Nephron progenitor cell (in vitro differentiated cells): Measurements from ENCODE around the gene TCAP.
A peak's percentile ranks its signal among the peaks of the same experiment; 100 is the strongest.

ENCODE experiments used
- DNase-seq: peaks from one replicate; pipeline ENCODE4 v3.0.0; 2021
- H3K27ac Mint-ChIP-seq: 2 replicates; pipeline ENCODE4 v1.8.0; 2021; ENCODE audit warnings: mild to moderate bottlenecking, moderate library complexity, mixed read lengths
- H3K27me3 Mint-ChIP-seq: 2 replicates; pipeline ENCODE4 v1.8.0; 2021; ENCODE audit warnings: mild to moderate bottlenecking, low read depth, mixed read lengths; ENCODE audit not compliant: poor library complexity
- H3K36me3 Mint-ChIP-seq: 2 replicates; pipeline ENCODE4 v1.8.0; 2021; ENCODE audit warnings: low read depth, mixed read lengths
- H3K4me1 Mint-ChIP-seq: 2 replicates; pipeline ENCODE4 v1.8.0; 2021; ENCODE audit warnings: mixed read lengths
- H3K4me3 Mint-ChIP-seq: 2 replicates; pipeline ENCODE4 v1.8.0; 2021; ENCODE audit warnings: mild to moderate bottlenecking, moderate library complexity, mixed read lengths
- H3K9me3 Mint-ChIP-seq: 2 replicates; pipeline ENCODE4 v1.8.0; 2021; ENCODE audit warnings: mild to moderate bottlenecking, moderate library complexity, mixed read lengths
- TF ChIP-seq, protein P1 (sequence below): fragments of 200-600 bp; sonication (generic); IDR thresholded peaks from 2 replicates; pipeline ENCODE4 v1.5.0; 2021; ENCODE audit warnings: antibody characterized with exemption

TCAP gene

DNA sequence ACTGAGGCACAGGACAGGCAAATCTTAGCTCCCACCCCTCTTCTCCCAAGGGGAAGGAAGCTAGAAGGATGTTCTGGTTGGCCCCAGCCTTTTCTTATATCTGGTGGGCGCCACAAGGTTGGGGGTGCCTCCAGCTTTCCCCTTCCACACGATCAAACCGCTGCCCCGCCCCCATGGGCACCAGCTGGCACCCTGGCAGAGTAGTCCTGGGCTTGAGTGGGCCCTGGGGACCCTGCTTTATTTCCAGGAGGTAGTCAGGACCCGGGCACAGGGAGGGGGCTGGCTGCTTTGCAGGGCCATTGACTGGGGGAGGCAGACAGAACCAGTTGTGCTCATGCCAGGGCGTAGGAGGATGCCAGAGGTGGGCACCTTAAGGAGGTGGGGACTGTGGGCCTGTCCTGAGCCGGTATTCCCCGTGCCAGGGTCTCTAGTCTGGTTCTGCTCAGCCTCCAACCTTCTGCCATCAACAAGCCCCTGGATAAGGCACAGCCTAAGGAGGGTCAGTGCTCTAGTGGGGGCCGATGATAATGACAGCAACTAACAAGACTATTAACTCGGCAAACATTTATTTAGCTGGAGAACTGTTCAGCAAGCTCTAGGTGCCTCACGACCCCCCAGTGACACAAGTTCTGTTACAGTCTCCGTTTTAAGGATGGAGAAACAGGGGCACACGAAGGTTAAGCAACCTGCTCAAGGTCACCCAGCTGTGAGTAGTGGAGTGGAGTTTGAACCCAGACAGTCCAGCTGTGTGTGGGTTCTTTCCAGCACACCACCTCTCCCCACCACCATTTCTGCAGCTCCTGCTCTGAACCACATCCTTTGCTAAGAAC lies 46.0 kb upstream of the TCAP start:
- peaks cover 91% of the 10 kb centered on the region for H3K27me3 Mint-ChIP-seq
- H3K36me3 Mint-ChIP-seq = no peaks in the 10 kb centered on the region
- TF ChIP-seq, protein P1, sequence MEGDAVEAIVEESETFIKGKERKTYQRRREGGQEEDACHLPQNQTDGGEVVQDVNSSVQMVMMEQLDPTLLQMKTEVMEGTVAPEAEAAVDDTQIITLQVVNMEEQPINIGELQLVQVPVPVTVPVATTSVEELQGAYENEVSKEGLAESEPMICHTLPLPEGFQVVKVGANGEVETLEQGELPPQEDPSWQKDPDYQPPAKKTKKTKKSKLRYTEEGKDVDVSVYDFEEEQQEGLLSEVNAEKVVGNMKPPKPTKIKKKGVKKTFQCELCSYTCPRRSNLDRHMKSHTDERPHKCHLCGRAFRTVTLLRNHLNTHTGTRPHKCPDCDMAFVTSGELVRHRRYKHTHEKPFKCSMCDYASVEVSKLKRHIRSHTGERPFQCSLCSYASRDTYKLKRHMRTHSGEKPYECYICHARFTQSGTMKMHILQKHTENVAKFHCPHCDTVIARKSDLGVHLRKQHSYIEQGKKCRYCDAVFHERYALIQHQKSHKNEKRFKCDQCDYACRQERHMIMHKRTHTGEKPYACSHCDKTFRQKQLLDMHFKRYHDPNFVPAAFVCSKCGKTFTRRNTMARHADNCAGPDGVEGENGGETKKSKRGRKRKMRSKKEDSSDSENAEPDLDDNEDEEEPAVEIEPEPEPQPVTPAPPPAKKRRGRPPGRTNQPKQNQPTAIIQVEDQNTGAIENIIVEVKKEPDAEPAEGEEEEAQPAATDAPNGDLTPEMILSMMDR = no peak
- peak overlapping the region; percentile 28 for H3K4me3 Mint-ChIP-seq
- no peaks in the 10 kb centered on the region for H3K9me3 Mint-ChIP-seq
- H3K27ac Mint-ChIP-seq = no peak overlapping the region
- DNase-seq = no peak
- no peaks in the 10 kb centered on the region for H3K4me1 Mint-ChIP-seq

DNA sequence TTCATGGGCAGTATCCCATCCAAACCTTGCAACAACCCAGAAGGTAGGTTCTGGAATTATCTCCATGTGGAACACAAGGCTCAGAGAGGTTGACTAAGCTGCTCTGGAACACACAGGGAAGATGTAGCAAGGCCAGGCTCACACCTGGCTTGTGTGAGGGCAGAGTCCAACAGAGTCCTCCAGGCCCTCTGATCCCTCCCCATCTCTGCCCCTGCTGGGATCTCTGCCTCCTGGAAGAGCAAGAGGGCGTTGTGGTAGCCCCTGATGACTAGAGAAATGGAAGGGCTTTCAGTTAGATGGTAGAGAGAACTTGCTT lies 45.4 kb upstream of the TCAP start:
- Mint-ChIP-seq H3K27me3 (peaks cover 91% of the 10 kb centered on the region), H3K36me3 (no peaks in the 10 kb centered on the region), H3K27ac (no peak overlapping the region), H3K9me3 (no peaks in the 10 kb centered on the region), H3K4me1 (no peaks in the 10 kb centered on the region), H3K4me3 (peak overlapping the region; percentile 28)
- TF ChIP-seq, protein P1 = no peak
- DNase-seq = no peak

DNA sequence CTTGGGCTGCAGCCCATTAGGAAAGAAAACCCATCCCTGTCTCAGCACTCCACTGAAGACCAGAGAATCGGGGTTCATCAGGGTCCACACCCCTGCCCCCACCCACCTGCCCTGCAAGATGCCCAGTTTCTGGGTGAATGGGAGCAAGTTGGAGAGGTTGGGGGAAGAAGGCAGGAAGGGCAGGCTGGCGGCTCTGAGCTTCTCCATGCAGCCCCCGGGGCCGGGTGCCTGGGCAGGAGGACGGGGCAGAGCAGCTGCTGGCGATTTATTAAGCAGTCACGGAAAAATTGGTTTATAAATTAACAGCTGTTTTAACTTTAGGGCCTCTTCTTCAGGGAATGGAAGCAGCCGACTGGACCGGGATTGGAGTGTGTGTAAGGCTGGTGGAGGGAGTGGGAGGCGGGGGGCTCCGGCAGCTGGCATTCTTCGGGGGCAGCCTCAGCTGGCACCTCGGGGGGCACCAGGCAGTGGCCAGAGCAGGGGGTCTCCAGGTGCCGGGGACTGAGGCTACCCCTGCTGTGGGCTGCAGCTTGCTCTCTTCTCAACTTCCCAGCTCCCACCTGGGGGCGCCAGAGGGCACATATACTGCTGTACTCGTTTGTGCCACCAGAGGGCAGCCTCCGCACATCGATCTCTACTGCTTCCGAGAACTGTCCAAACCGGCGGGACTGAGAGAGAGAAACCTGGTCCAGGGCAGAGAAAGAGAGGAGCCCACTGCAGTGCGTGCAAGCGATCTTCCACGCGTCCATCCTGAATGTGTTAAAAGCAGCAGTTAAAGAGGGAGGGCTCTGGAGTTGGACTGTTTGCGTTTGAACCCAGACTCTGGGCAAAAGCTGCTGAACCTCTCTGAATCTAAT lies 43.4 kb upstream of the TCAP start:
- no peaks in the 10 kb centered on the region for H3K36me3 Mint-ChIP-seq
- H3K4me1 Mint-ChIP-seq = peaks cover 10% of the 10 kb centered on the region
- H3K4me3 Mint-ChIP-seq = no peak overlapping the region
- no peaks in the 10 kb centered on the region for H3K9me3 Mint-ChIP-seq
- TF ChIP-seq, protein P1 = peak; percentile 100
- H3K27ac Mint-ChIP-seq = no peak overlapping the region
- H3K27me3 Mint-ChIP-seq = peaks cover 91% of the 10 kb centered on the region
- DNase-seq = peak; percentile 90

DNA sequence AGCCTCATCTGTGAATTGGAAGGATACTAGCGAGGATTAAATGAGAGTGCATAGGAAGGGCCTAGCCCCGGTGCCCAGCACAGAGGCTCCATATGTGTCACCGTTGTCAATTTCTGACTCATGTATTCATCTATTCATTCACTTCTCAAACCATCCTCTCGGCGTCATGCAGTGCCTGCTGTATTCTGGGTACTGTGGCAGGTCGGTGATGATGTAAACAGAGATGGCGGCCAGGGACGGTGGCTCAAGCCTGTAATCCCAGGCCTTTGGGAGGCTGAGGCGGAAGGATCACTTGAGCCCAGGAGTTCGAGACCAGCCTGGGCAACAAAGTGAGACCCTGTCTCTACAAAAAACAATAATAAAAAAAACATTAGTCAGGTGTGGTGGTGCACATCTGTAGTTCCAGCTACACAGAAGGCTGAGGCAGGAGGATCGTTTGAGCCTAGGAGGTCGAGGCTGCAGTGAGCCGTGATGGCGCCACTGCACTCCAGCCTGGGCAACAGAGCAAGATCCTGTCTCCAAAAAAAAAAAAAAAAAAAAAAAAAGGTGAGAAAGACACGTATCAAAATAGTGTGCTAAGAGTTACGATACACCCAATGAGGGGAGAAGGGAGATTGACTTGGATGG lies 42.7 kb upstream of the TCAP start:
- Mint-ChIP-seq H3K36me3 (no peaks in the 10 kb centered on the region), H3K27me3 (peaks cover 89% of the 10 kb centered on the region), H3K4me3 (no peak overlapping the region), H3K27ac (no peak overlapping the region), H3K9me3 (no peaks in the 10 kb centered on the region), H3K4me1 (peaks cover 10% of the 10 kb centered on the region)
- TF ChIP-seq, protein P1 = no peak
- no peak for DNase-seq

DNA sequence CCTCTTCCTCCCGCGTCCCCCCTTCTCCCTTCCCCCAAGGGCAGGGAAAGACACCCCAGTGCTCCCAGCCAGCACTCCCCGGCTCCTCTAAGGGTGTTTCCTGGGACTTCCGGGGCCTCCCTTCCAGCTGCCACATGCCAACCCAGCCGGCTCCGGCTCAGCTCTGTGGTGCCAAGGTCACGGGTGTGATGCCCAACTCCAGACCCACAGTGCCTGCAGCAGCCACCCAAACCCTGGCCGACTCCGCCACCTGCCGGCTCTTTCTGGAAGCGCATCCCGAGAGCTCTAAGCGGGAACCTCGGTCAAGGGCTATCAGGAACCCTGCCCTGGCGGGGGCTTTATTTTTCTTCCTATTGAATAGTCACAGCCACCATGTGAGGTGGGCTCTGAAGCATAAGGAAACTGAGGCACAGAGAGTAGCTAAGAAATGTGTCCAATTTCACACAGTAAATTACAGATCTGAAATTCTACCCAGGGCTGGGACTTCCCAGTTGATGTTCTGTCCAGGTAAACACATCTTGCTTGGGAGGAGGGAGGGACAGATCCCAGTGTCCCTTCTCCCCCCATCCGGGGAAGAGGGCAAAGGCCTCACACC lies 41.7 kb upstream of the TCAP start:
- H3K27ac Mint-ChIP-seq = no peak overlapping the region
- peaks cover 91% of the 10 kb centered on the region for H3K27me3 Mint-ChIP-seq
- peaks cover 18% of the 10 kb centered on the region for H3K4me1 Mint-ChIP-seq
- no peak overlapping the region for H3K4me3 Mint-ChIP-seq
- TF ChIP-seq, protein P1 = peak; percentile 94
- no peaks in the 10 kb centered on the region for H3K36me3 Mint-ChIP-seq
- no peaks in the 10 kb centered on the region for H3K9me3 Mint-ChIP-seq
- DNase-seq = peak; percentile 92
